Liver (tissue), 3 donors: ENCODE measurements around the gene CNN1.

Experiments
- FOXA1 ChIP-seq: IDR thresholded peaks from 2 replicates; pipeline ENCODE4 v1.6.1; 2016; ENCODE audit warnings: antibody characterized with exemption
- GABPA ChIP-seq, 2 donors: IDR thresholded peaks in 1 of 2; conservative IDR thresholded peaks in 1 of 2; 2 replicates each; pipeline ENCODE4 v1.6.1; 2016; ENCODE audit warnings: antibody characterized with exemption in 2 of 2, mild to moderate bottlenecking in 1 of 2, moderate library complexity in 1 of 2
- JUND ChIP-seq, 2 donors: IDR thresholded peaks; 2 replicates each; pipeline ENCODE4 v1.6.1; 2016; ENCODE audit warnings: antibody characterized with exemption in 2 of 2
- RAD21 ChIP-seq, 2 donors: IDR thresholded peaks; 2 replicates each; pipeline ENCODE4 v1.6.1; 2016; ENCODE audit warnings: antibody characterized with exemption in 2 of 2, mild to moderate bottlenecking in 2 of 2
- SP1 ChIP-seq: IDR thresholded peaks from 2 replicates; pipeline ENCODE4 v1.6.1; 2018; ENCODE audit warnings: antibody characterized with exemption, mild to moderate bottlenecking
- TAF1 ChIP-seq: conservative IDR thresholded peaks from 2 replicates; pipeline ENCODE4 v1.6.1; 2016; ENCODE audit warnings: antibody characterized with exemption, mild to moderate bottlenecking
- YY1 ChIP-seq: IDR thresholded peaks from 2 replicates; pipeline ENCODE4 v1.6.1; 2016; ENCODE audit warnings: antibody characterized with exemption, mild to moderate bottlenecking
- TF ChIP-seq, protein P1 (sequence below): IDR thresholded peaks from 2 replicates; pipeline ENCODE4 v1.6.1; 2016; ENCODE audit warnings: antibody characterized with exemption
- TF ChIP-seq, protein P2 (sequence below): fragments of 150-350 bp; IDR thresholded peaks from 2 replicates; pipeline ENCODE4 v1.5.1; 2017; ENCODE audit warnings: improper control_type of control experiment, low read depth, low read length; ENCODE audit not compliant: missing input control
- TF ChIP-seq, protein P3 (sequence below): IDR thresholded peaks from 2 replicates; pipeline ENCODE4 v1.6.1; 2016; ENCODE audit warnings: antibody characterized with exemption
- TF ChIP-seq, protein P4 (sequence below): IDR thresholded peaks from 2 replicates; pipeline ENCODE4 v1.6.1; 2016; ENCODE audit warnings: antibody characterized with exemption
- TF ChIP-seq, protein P5 (sequence below): IDR thresholded peaks from 2 replicates; pipeline ENCODE4 v1.6.1; 2016; ENCODE audit warnings: antibody characterized with exemption, mild to moderate bottlenecking
- donor health status: healthy.
- donor health status: healthy.

DNA sequence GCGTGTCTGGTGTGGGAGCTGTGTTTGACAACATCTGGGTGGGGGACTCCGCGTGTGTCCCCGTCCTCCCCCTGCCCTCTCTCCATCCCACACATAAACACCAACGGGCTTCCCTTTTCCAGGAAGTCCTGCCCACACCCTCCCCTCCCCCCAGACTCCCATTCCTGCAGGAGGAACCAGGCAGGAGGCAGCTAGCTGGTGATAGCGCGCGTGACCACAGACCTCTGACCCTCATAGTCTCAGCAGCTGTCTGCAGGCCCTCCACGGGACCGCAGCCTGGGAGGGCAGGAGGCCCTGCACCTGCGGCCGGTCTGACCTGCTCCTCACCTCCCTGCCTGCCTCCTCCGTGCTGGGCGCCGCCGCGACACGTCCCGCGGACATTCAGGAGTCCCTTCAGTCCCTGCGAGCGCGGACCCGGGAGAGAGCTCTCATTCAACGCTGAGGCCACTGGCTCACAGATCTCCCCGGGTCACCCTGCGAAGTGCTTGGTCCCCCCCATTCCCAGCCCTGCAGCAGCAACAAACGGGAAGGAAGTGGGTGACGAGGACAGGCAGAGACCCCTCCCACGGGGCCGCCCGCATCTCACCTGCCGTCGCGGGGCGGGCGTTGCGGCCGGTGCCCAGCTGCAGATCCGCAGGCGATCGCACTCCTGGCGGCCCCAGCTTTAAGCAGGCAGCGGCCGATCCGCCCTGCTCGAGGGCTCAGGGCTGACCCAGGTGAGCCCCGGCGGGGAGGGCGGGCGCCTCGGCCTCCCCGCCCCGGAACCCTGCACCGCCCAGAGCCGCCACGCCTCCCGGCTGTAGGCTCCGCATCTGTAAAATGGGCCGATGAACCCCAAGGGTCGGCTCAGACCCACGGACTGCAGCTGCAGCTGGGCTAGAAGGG, 39.8 kb downstream of the CNN1 start:
- TF ChIP-seq GABPA (IDR thresholded peaks at IDR 0.05 in 1 of 2, conservative IDR thresholded peaks at IDR 0.05 in 1 of 2) (no peak), RAD21 (IDR thresholded peaks at IDR 0.05) (no peak), FOXA1 (no peak), TAF1 (no peak), JUND (IDR thresholded peaks at IDR 0.05) (no peak), YY1 (no peak), SP1 (no peak)
- TF ChIP-seq, protein P1, sequence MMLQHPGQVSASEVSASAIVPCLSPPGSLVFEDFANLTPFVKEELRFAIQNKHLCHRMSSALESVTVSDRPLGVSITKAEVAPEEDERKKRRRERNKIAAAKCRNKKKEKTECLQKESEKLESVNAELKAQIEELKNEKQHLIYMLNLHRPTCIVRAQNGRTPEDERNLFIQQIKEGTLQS, result no peak
- TF ChIP-seq, protein P2, sequence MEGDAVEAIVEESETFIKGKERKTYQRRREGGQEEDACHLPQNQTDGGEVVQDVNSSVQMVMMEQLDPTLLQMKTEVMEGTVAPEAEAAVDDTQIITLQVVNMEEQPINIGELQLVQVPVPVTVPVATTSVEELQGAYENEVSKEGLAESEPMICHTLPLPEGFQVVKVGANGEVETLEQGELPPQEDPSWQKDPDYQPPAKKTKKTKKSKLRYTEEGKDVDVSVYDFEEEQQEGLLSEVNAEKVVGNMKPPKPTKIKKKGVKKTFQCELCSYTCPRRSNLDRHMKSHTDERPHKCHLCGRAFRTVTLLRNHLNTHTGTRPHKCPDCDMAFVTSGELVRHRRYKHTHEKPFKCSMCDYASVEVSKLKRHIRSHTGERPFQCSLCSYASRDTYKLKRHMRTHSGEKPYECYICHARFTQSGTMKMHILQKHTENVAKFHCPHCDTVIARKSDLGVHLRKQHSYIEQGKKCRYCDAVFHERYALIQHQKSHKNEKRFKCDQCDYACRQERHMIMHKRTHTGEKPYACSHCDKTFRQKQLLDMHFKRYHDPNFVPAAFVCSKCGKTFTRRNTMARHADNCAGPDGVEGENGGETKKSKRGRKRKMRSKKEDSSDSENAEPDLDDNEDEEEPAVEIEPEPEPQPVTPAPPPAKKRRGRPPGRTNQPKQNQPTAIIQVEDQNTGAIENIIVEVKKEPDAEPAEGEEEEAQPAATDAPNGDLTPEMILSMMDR, result no peak
- TF ChIP-seq, protein P3, sequence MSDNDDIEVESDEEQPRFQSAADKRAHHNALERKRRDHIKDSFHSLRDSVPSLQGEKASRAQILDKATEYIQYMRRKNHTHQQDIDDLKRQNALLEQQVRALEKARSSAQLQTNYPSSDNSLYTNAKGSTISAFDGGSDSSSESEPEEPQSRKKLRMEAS, result no peak
- TF ChIP-seq, protein P4, sequence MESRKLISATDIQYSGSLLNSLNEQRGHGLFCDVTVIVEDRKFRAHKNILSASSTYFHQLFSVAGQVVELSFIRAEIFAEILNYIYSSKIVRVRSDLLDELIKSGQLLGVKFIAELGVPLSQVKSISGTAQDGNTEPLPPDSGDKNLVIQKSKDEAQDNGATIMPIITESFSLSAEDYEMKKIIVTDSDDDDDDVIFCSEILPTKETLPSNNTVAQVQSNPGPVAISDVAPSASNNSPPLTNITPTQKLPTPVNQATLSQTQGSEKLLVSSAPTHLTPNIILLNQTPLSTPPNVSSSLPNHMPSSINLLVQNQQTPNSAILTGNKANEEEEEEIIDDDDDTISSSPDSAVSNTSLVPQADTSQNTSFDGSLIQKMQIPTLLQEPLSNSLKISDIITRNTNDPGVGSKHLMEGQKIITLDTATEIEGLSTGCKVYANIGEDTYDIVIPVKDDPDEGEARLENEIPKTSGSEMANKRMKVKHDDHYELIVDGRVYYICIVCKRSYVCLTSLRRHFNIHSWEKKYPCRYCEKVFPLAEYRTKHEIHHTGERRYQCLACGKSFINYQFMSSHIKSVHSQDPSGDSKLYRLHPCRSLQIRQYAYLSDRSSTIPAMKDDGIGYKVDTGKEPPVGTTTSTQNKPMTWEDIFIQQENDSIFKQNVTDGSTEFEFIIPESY, result no peak
- TF ChIP-seq, protein P5, sequence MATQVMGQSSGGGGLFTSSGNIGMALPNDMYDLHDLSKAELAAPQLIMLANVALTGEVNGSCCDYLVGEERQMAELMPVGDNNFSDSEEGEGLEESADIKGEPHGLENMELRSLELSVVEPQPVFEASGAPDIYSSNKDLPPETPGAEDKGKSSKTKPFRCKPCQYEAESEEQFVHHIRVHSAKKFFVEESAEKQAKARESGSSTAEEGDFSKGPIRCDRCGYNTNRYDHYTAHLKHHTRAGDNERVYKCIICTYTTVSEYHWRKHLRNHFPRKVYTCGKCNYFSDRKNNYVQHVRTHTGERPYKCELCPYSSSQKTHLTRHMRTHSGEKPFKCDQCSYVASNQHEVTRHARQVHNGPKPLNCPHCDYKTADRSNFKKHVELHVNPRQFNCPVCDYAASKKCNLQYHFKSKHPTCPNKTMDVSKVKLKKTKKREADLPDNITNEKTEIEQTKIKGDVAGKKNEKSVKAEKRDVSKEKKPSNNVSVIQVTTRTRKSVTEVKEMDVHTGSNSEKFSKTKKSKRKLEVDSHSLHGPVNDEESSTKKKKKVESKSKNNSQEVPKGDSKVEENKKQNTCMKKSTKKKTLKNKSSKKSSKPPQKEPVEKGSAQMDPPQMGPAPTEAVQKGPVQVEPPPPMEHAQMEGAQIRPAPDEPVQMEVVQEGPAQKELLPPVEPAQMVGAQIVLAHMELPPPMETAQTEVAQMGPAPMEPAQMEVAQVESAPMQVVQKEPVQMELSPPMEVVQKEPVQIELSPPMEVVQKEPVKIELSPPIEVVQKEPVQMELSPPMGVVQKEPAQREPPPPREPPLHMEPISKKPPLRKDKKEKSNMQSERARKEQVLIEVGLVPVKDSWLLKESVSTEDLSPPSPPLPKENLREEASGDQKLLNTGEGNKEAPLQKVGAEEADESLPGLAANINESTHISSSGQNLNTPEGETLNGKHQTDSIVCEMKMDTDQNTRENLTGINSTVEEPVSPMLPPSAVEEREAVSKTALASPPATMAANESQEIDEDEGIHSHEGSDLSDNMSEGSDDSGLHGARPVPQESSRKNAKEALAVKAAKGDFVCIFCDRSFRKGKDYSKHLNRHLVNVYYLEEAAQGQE, result no peak
